IMR-90 (cell line): ENCODE data around the gene TSC1.

Experiments
- BHLHE40 ChIP-seq: fragments of 150-350 bp; IDR thresholded peaks from 2 replicates; pipeline ENCODE4 v1.6.1; 2016; ENCODE audit warnings: mild to moderate bottlenecking, low read depth, low read length
- CHD1 ChIP-seq: IDR thresholded peaks from 2 replicates; pipeline ENCODE4 v1.6.1; 2012; ENCODE audit warnings: low read depth, low read length, improper control_type of control experiment
- CTCF ChIP-seq: conservative IDR thresholded peaks from 2 replicates; pipeline ENCODE4 v1.5.1; 2012; ENCODE audit warnings: mild to moderate bottlenecking, low read depth, low read length, improper control_type of control experiment
- ELK1 ChIP-seq: fragments of 150-350 bp; IDR thresholded peaks from 2 replicates; pipeline ENCODE4 v1.6.1; 2016; ENCODE audit warnings: low read depth, mild to moderate bottlenecking, low read length, moderate library complexity, borderline replicate concordance
- FOS ChIP-seq: fragments of 150-350 bp; IDR thresholded peaks from 2 replicates; pipeline ENCODE4 v1.6.1; 2016; ENCODE audit warnings: low read depth, low read length
- MAFK ChIP-seq: IDR thresholded peaks from 2 replicates; pipeline ENCODE4 v1.6.1; 2012; ENCODE audit warnings: low read depth, low read length, improper control_type of control experiment
- MXI1 ChIP-seq: IDR thresholded peaks from 2 replicates; pipeline ENCODE4 v1.6.1; 2012; ENCODE audit warnings: low read depth, mild to moderate bottlenecking, low read length, moderate library complexity, borderline replicate concordance
- NFE2L2 ChIP-seq: fragments of 150-350 bp; IDR thresholded peaks from 2 replicates; pipeline ENCODE4 v1.6.1; 2016; ENCODE audit warnings: low read depth, mild to moderate bottlenecking, low read length
- POLR2A ChIP-seq: IDR thresholded peaks from 2 replicates; pipeline ENCODE4 v1.6.1; 2012; ENCODE audit warnings: mild to moderate bottlenecking, low read depth, low read length
- RAD21 ChIP-seq: IDR thresholded peaks from 2 replicates; pipeline ENCODE4 v1.6.1; 2012; ENCODE audit warnings: low read length, improper control_type of control experiment
- RCOR1 ChIP-seq: IDR thresholded peaks from 2 replicates; pipeline ENCODE4 v1.6.1; 2012; ENCODE audit warnings: mild to moderate bottlenecking, low read length, improper control_type of control experiment; ENCODE audit not compliant: insufficient replicate concordance
- RFX5 ChIP-seq: IDR thresholded peaks from 2 replicates; pipeline ENCODE4 v1.8.0; 2012; ENCODE audit warnings: low read depth, mild to moderate bottlenecking, low read length, moderate library complexity
- SMC3 ChIP-seq: fragments of 150-350 bp; IDR thresholded peaks from 2 replicates; pipeline ENCODE4 v1.6.1; 2016; ENCODE audit warnings: low read depth, mild to moderate bottlenecking, antibody characterized with exemption, low read length, moderate library complexity
- USF2 ChIP-seq: fragments of 150-350 bp; IDR thresholded peaks from 2 replicates; pipeline ENCODE4 v1.6.1; 2017; ENCODE audit warnings: mild to moderate bottlenecking, antibody characterized with exemption, low read length, low read depth

- no peak for TF ChIP-seq CTCF
- no peak for TF ChIP-seq POLR2A
- no peak for TF ChIP-seq RFX5
- no peak for TF ChIP-seq MAFK
- TF ChIP-seq MXI1: no peak
- no peak for TF ChIP-seq CHD1
- no peak for TF ChIP-seq NFE2L2
- no peak for TF ChIP-seq RAD21
- TF ChIP-seq USF2: no peak
- TF ChIP-seq SMC3: no peak
- TF ChIP-seq ELK1: no peak
- TF ChIP-seq RCOR1: no peak
- no peak for TF ChIP-seq BHLHE40
- TF ChIP-seq FOS: no peak
These were observed 85.7 kb downstream of the TSC1 start for GRCh38 chr9:132858751-132859150.
